RKO (cell line): ENCODE measurements around the gene CACNA2D3.
A peak's percentile ranks its signal among the peaks of the same experiment; 100 is the strongest.

Source experiments
- DNase-seq: peaks from one replicate; pipeline ENCODE4 v3.0.0-alpha.2; 2016; ENCODE audit warnings: low spot score

CACNA2D3 gene

GRCh38 chr3:54530944-54531343 lies 408.6 kb downstream of the CACNA2D3 start:
- no peak for DNase-seq

DNA sequence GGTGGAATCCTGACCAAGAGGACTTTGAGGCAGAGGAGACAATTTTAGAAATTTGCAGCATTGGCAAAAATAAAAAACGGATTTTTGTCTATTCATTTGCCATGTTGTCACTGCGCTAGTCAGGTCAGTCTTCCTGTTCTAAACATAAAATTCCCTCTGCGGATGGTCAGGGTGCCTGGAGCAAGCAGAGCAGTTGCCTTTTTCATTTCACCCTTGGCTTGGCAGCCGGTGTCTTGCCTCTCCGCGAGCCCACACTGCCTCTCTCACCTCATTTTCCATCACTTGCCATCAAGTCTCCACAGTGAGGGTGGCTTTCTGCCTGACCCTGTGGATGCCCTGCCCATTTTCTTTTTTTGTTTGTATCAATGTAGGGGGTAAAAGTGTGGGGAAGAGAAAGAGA lies 409.4 kb downstream of the CACNA2D3 start:
- no peak for DNase-seq

DNA sequence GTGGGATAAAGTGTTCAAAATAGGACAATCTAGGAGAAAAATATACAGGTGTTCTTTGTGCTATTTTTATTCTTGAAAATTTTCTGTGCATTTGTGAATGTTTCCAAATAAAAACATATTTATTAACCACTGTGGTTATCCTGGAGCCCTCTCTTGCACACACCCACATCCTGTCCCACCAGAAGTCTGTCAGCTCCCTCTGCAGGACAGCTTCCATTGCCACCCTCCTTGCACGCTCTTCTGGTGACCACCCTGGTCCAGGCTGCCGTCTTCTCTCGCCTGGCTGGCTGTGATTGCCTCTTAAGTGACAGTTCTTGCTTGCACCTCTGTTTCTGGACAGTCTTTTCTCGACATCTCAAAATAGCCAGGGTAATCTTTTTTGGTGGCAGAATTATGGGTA lies 411.5 kb downstream of the CACNA2D3 start:
- DNase-seq = no peak

GRCh38 chr3:54535619-54536018 lies 413.3 kb downstream of the CACNA2D3 start:
- no peak for DNase-seq

DNA sequence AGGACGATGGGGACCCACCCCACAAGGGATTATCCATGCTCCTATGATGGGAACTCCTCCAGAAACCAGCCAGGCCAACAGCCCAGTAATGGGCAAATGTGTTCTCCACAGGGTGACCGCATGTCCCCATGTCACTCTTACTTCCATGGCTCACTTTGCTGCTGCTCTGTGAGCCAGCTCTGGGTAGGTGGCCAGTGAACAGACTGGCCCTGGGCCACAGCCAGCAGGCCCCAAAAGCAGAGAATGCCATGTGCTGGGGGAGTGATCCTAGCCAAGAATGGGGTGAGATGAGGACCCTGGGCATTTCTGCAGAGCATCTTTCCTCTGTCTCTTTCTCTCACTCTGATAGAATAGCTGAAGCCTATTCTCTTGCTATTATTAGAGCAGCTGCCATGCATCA lies 414.1 kb downstream of the CACNA2D3 start:
- no peak for DNase-seq

- DNase-seq = no peak
These were observed 415.2 kb downstream of the CACNA2D3 start for GRCh38 chr3:54537506-54537905.

GRCh38 chr3:54538346-54538745 lies 416.0 kb downstream of the CACNA2D3 start:
- peak; percentile 15 for DNase-seq

GRCh38 chr3:54541369-54541768 lies 419.0 kb downstream of the CACNA2D3 start:
- DNase-seq = no peak

DNA sequence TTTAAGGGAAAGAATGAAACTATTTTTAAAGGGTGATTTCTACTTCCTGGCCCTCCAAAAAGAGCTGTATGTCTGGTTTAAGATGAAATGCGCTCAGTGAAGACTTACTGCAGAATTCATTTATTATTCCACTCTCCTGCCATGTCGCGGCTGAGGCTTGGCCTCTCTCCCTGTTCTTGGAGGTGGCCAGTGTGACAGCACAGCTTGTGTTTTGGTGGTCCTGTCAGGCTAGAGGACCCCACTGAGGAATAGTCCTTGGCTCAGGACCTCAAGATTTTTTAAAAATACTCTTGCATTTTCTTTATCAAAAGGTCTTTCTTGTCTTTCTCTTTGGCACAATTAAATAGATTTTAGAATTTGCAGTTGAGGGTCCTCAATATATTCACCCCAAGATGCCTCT lies 421.1 kb downstream of the CACNA2D3 start:
- no peak for DNase-seq

DNA sequence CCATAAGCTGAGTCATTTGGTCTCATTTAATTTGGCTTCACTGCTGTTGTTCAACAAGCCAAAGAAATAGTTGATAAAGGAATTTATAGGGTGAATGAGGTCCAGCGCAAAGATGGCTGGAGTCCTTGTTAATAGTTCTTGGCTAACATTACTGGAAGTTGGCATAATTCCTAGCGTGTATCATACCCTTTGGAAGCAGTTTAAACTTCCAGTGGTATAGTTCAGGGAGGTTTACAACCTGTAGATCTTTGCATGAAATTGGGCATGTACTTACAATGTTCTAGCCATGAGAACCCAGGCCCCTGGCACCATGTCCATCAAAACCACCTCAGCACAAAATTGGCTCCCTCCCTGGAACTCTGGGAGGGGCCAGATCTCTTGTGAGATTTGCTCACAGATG lies 424.7 kb downstream of the CACNA2D3 start:
- DNase-seq = no peak

- DNase-seq = no peak
These were observed 425.5 kb downstream of the CACNA2D3 start for GRCh38 chr3:54547846-54548245.

GRCh38 chr3:54549607-54550220 lies 427.4 kb downstream of the CACNA2D3 start:
- DNase-seq = no peak

GRCh38 chr3:54550221-54550977 lies 428.0 kb downstream of the CACNA2D3 start:
- DNase-seq = no peak

DNA sequence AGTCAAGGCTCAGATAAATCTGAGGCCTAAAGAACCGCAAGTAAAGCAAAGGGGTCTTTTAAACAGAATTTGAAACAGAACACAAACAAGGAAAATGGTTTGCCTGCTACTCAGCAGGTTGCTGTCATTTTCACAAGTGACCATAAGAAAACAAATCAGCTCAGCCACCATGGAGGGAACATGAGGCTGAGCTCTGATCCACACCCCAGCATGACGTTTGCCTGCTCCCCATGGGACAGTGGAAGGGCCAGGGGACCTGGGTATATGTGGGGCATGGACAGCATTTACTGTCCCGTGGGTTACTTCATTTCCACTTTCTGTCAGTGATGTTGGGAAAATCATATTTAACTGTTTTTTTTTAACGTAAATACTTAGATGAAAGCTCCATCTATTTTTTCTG lies 434.3 kb downstream of the CACNA2D3 start:
- no peak for DNase-seq

- no peak for DNase-seq
These were observed 435.4 kb downstream of the CACNA2D3 start for GRCh38 chr3:54557538-54558428.

DNA sequence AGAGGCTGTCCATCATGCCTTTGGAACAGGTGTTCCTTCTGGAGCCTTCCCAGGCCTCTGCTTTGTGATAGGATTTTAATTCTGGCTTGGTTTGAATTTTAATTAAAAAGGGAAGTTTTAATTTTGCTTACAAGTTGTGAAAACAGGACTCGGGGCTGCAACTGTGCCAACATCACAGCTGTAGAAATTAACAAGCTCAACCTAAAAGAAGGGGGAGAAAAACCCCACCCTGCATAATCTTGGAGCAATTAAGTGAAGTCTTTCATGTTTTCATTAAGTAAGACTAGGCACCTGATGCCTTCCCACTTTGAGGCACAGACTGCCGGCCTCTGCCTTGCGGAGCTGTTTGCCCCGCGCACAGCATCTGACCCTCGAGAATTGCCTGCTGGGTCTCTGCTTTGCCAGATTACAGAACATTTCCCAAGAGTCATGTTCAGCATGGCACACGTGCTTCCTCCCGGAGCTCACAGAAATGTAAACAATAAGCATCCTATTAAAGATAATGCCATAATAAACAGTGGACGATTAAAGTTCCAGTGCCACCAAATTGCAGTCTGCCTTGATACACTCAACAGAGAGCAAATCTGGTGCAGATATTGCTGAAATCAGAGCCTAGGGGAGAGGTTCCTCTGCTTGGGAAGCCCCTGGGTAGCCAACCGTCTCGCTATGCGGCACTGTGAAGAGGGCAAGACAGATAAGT lies 441.3 kb downstream of the CACNA2D3 start:
- DNase-seq = no peak

DNA sequence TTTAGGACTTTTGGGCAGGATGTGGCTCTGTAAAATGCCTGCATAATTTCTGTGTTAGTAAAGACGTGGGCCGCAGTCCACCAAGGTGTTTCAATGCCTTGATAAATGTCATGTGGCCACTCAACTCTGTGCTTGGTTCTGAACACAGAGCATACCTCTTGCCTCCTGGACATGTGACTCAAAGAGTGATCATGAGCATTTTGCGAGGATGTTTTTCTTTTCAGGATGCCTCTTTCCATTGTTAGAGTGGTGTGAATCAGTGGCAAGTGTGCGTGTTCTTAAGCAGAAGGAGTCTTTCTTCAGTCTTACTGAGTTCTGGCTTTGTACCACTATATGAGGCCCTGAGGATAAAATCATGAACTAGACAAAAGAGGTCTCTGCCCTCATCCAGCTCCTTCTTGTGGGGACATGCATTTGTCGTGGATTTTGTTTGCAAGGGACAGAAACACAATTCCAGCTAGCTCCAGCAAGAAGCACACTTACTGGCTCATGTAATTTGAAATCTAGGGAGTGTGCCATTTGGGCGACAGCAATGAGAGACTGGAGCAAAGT lies 442.1 kb downstream of the CACNA2D3 start:
- no peak for DNase-seq

DNA sequence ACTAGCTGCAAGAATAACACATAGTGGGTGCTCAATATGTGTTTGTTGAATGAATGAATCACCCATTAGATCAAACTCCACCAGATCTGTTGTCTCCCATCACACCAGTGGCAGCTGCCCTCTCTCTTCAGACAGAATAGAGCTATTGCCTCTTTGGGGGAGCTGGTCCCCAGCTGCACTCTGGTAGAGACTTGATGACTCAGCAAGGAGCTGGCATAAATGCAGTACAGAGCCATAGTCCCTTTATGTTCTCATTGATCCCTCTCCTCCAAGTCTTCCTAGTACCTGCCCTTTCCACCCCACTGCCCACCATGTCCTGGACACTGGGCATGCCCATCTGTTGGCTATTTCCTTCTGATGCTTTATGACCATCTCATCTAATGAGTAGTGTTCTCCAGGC lies 443.6 kb downstream of the CACNA2D3 start:
- no peak for DNase-seq

DNA sequence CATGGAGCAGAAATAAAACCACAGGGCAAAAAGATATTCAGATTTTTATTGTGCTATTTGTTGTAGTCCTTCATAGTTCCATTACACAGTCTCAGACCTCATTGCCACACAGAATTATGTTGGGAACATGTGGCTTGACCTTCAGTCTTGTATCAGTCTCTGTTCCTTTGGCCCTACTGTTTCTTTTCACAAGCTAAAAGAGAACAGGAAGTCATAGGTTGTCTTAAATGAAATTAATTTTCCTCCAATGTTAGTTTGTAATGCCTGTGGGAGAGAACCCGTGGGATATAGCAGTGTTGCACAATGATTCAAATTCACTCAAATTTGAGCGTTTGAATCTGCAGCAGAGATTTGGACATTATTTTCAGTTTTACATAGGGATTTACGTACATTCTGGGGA lies 445.6 kb downstream of the CACNA2D3 start:
- DNase-seq = no peak

- no peak for DNase-seq
These were observed 447.7 kb downstream of the CACNA2D3 start for GRCh38 chr3:54570008-54570407.

GRCh38 chr3:54572197-54572895 lies 450.0 kb downstream of the CACNA2D3 start:
- no peak for DNase-seq
